Loucy (cell line): ENCODE measurements around the gene HIGD1C.

Source experiments
- CTCF ChIP-seq: fragments of 200-600 bp; sonication (generic); conservative IDR thresholded peaks from 2 replicates; pipeline ENCODE4 v1.5.1; 2014; ENCODE audit warnings: mild to moderate bottlenecking, antibody characterized with exemption, low read length
- EZH2phosphoT487 ChIP-seq: fragments of 200-600 bp; IDR thresholded peaks from 2 replicates; pipeline ENCODE4 v1.6.1; 2018; ENCODE audit warnings: antibody characterized with exemption, mild to moderate bottlenecking, moderate library complexity, borderline replicate concordance

GRCh38 chr12:51008329-51009055 is 56.1 kb downstream of the HIGD1C start:
- TF ChIP-seq CTCF (no peak), EZH2phosphoT487 (no peak)
